ENCODE measurements around the gene AIF1L. TPM values are rescaled to one million over a fixed set of nuclear protein-coding genes. Genes with fewer than 3 reads are reported as not detected.
A peak's percentile ranks its signal among the peaks of the same experiment; 100 is the strongest.

Gene AIF1L
- total and polyA plus RNA-seq, 2 of the 13 experiments (the other 11 are each of a cell fraction or from before 2014, with no cell fraction given), result 12.4 to 36.5 TPM

DNA sequence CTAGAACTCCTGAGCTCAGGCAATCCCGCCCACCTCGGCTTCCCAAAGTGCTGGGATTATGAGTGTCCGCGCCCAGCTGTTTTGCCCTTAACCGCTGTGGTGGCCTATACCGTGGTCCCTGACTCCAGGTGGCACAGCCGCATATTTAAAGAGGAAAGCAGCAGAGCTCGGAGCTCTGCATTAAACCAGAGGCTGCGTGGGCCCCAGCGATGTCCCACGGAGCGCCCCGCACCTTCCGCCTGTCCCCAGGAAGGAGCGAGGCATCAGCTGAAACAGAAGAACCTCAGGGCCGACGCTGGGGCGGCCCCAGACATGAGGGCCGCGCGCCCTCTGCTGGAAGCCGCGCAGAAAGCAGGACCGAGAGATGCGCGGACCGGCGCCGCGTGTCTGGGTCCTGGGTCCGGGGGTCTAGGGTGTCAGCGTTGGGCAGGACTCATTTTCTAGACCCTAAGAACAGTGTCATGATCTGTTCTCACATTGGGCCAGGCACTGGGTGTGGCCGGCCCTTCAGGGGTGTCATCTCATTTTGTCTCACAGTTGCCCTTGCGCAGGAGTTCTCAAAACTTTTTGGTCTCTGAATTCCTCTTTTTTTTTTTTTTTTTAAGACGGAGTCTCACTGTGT, 49.6 kb upstream of the AIF1L start (continued):
- TF ChIP-seq HES4 (CRISPR knock-in tag; IDR thresholded peaks at IDR 0.05; ENCODE audit: borderline replicate concordance) (no peak), NRL (CRISPR knock-in tag; IDR thresholded peaks at IDR 0.05; ENCODE audit: borderline replicate concordance) (0 out of 2 replicates have a peak, but pooled peaks have one; percentile 48), FOXA1 (IDR thresholded peaks at IDR 0.05) (no peak), FOXA1 (CRISPR knock-in tag; IDR thresholded peaks at IDR 0.05) (0 out of 2 replicates have a peak, but pooled peaks have one; percentile 22), MBNL3 (CRISPR knock-in tag; conservative IDR thresholded peaks at IDR 0.05) (no peak), CTCF (CRISPR knock-in tag; IDR thresholded peaks at IDR 0.05) (peak; percentile 96), KLF11 (CRISPR knock-in tag; IDR thresholded peaks at IDR 0.05) (0 out of 2 replicates have a peak, but pooled peaks have one; percentile 45), KLF13 (CRISPR knock-in tag; IDR thresholded peaks at IDR 0.05) (no peak), MYC (CRISPR knock-in tag; IDR thresholded peaks at IDR 0.05; ENCODE audit: borderline replicate concordance) (peak; percentile 36; the same call in 1 of the 2 replicates), ZBTB38 (CRISPR knock-in tag; IDR thresholded peaks at IDR 0.05) (peak; percentile 72), THAP11 (CRISPR knock-in tag; IDR thresholded peaks at IDR 0.05) (0 out of 2 replicates have a peak, but pooled peaks have one; percentile 41)
- TF ChIP-seq, protein P1, sequence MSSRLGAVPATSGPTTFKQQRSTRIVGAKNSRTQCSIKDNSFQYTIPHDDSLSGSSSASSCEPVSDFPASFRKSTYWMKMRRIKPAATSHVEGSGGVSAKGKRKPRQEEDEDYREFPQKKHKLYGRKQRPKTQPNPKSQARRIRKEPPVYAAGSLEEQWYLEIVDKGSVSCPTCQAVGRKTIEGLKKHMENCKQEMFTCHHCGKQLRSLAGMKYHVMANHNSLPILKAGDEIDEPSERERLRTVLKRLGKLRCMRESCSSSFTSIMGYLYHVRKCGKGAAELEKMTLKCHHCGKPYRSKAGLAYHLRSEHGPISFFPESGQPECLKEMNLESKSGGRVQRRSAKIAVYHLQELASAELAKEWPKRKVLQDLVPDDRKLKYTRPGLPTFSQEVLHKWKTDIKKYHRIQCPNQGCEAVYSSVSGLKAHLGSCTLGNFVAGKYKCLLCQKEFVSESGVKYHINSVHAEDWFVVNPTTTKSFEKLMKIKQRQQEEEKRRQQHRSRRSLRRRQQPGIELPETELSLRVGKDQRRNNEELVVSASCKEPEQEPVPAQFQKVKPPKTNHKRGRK (CRISPR knock-in tag; IDR thresholded peaks at IDR 0.05), result no peak
- TF ChIP-seq, protein P2, sequence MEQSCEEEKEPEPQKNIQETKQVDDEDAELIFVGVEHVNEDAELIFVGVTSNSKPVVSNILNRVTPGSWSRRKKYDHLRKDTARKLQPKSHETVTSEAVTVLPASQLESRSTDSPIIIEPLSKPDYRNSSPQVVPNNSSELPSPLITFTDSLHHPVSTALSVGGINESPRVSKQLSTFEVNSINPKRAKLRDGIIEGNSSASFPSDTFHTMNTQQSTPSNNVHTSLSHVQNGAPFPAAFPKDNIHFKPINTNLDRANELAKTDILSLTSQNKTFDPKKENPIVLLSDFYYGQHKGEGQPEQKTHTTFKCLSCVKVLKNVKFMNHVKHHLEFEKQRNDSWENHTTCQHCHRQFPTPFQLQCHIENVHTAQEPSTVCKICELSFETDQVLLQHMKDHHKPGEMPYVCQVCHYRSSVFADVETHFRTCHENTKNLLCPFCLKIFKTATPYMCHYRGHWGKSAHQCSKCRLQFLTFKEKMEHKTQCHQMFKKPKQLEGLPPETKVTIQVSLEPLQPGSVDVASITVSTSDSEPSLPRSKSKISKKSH (CRISPR knock-in tag; IDR thresholded peaks at IDR 0.05; ENCODE audit: borderline replicate concordance), result 0 out of 2 replicates have a peak, but pooled peaks have one; percentile 22
